Smooth muscle cell (in vitro differentiated cells): ENCODE results near the gene USP15. TPM values are rescaled to one million over a fixed set of nuclear protein-coding genes. Genes with fewer than 3 reads are reported as not detected.
"Not testable (repeated sequence)": the region's sequence is repeated elsewhere in the genome, so short reads cannot be mapped to it uniquely, and the experiment has no call there.

Source experiments
- DNase-seq: peaks from one replicate; lab custom pipeline; 2025; ENCODE audit not compliant: unreplicated experiment; lab: John Stamatoyannopoulos, UW
- H2AFZ ChIP-seq: fragments of 200-600 bp; sonication (generic); 2 replicates; pipeline ENCODE4 v1.6.0; 2016; ENCODE audit warnings: antibody characterized with exemption, low read depth, mild to moderate bottlenecking
- H3F3A ChIP-seq: fragments of 200-600 bp; sonication (generic); 2 replicates; pipeline ENCODE4 v1.6.0; 2017; ENCODE audit warnings: antibody characterized with exemption, low read depth
- H3K27ac ChIP-seq: fragments of 200-600 bp; sonication (generic); 2 replicates; pipeline ENCODE4 v1.5.1; 2016; ENCODE audit warnings: low read depth, mild to moderate bottlenecking
- H3K27me3 ChIP-seq: fragments of 200-600 bp; sonication (generic); 2 replicates; pipeline ENCODE4 v1.6.1; 2016; ENCODE audit warnings: low read depth, mild to moderate bottlenecking
- H3K36me3 ChIP-seq: fragments of 200-600 bp; sonication (generic); 2 replicates; pipeline ENCODE4 v1.5.1; 2016; ENCODE audit warnings: low read depth
- H3K4me1 ChIP-seq: fragments of 200-600 bp; sonication (generic); 2 replicates; pipeline ENCODE4 v1.5.1; 2016; ENCODE audit warnings: low read depth
- H3K4me2 ChIP-seq: fragments of 200-600 bp; sonication (generic); 2 replicates; pipeline ENCODE4 v1.6.0; 2016; ENCODE audit warnings: mild to moderate bottlenecking
- H3K4me3 ChIP-seq: fragments of 200-600 bp; sonication (generic); 2 replicates; pipeline ENCODE4 v1.5.1; 2016; ENCODE audit warnings: mild to moderate bottlenecking
- H3K79me2 ChIP-seq: fragments of 200-600 bp; sonication (generic); 2 replicates; pipeline ENCODE4 v1.6.0; 2016; ENCODE audit warnings: low read depth, mild to moderate bottlenecking
- H3K9ac ChIP-seq: fragments of 200-600 bp; sonication (generic); 2 replicates; pipeline ENCODE4 v1.6.0; 2016; ENCODE audit warnings: low read depth
- H3K9me3 ChIP-seq: fragments of 200-600 bp; sonication (generic); replicated peaks from 2 replicates; pipeline ENCODE4 v1.5.1; 2016; ENCODE audit warnings: low read depth
- H4K20me1 ChIP-seq: fragments of 200-600 bp; sonication (generic); 2 replicates; pipeline ENCODE4 v1.6.0; 2016; ENCODE audit warnings: low read depth
- WGBS: methylation state at CpG from one replicate; pipeline ENCODE4 v1.1.7; 2016; ENCODE audit warnings: low lambda C conversion rate; 5-methylcytosine and 5-hydroxymethylcytosine counted together
- polyA plus RNA-seq: library from polyadenylated mRNA; unstranded; fragments of >200 nt; fragmentation: Nextera tagmentation; extraction: Ambion mirVana; gene quantifications from 2 replicates; pipeline ENCODE4 v1.2.1, GENCODE V29; 2016
- total RNA-seq: library from RNA; depleted of rRNA; stranded (reverse); fragments of >200 nt; gene quantifications from 2 replicates; pipeline ENCODE4 v1.2.3, GENCODE V29; 2014
- TF ChIP-seq, protein P1 (sequence below): fragments of 200-600 bp; sonication (generic); IDR thresholded peaks from 2 replicates; pipeline ENCODE4 v1.5.1; 2017; ENCODE audit warnings: borderline replicate concordance, mild to moderate bottlenecking, antibody characterized with exemption; ENCODE audit not compliant: insufficient read depth, poor library complexity, severe bottlenecking

USP15 gene
- total and polyA plus RNA-seq, 2 experiments from 2014 or later: 28.7 to 53.5 TPM

DNA sequence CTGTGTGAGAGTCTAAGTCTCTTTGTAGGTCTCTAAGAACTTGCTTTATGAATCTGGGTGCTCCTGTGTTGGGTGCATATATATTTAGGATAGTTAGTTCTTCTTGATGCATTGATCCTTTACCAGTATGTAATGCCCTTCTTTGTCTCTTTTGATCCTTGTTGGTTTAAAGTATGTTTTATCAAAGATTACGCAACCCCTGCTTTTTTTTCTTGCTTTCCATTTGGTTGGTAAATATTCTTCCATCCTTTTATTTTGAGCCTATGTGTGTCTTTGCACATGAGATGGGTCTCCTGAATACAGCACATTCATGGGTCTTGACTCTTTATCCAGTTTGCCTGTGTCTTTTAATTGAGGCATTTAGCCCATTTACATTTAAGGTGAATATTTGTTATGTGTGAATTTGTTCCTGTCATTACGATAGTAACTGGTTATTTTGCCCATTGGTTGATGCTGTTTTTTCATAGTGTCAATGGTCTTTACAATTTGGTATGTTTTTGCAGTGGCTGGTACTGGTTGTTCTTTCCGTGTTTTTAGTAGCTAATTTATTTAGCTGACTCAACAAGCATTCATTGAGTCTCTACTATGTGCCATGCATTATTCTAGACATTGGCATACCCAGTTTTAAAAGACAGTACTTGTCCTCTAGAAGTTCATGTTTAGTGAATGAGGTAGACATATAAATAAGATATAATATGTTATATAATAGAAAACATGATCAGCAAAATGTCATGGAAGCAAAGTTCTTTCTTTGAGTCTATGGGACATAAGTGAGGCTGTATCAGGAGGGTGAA lies 108.4 kb downstream of the USP15 start:
- H3K79me2 ChIP-seq: peaks cover 15% of the 10 kb centered on the region
- not testable (repeated sequence) for H3K4me1 ChIP-seq, H3F3A ChIP-seq, H2AFZ ChIP-seq, H3K4me3 ChIP-seq, H3K27ac ChIP-seq, H3K36me3 ChIP-seq, H3K9me3 ChIP-seq, H3K4me2 ChIP-seq, H3K27me3 ChIP-seq, DNase-seq, H3K9ac ChIP-seq
- H4K20me1 ChIP-seq: peaks cover 27% of the 10 kb centered on the region
- WGBS: 94% methylated on average over 3 of the region's 3 CpGs

DNA sequence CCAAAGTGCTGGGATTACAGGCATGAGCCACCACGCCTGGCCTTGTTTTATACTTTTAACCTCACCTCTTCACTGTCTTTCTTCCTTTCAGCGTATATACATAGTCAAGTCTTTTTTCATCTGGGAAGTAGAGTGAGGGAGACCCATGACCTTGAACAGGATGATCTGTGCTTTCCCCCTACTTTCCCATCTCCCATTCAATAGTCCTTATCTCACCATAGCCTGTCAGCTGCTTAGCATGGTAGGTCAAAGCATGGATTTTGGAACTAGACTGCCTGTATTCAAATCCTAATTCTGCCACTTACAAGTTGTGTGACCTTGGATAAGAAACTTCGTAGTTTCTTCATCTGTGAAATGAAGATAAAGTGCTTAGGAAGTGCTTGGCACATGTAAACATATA lies 110.0 kb downstream of the USP15 start:
- H3K4me1 ChIP-seq: no peaks in the 10 kb centered on the region

DNA sequence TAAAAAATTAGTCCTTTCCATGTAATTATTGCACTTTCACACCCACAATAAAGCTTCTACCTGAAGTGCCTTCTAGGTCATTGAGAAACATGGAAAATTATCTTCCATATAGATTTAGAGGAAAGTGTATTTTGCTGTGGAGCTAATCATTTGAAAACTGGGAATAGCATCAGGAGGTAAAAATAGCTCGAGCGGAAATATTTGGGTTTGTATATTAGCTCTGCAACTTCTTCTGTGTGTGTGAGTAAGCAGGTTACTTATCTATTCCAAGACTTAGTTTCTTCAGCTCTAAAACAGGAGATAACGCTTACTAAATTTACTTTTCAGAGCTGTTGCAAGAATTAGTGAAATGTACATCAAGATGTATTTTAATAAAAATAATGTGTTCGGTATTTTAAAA lies 111.5 kb downstream of the USP15 start:
- Histone ChIP-seq H3F3A (no peaks in the 10 kb centered on the region), H4K20me1 (peaks cover 32% of the 10 kb centered on the region), H3K9ac (no peak overlapping the region), H3K27me3 (no peaks in the 10 kb centered on the region), H3K4me2 (no peak overlapping the region), H3K4me3 (no peak overlapping the region), H3K4me1 (no peaks in the 10 kb centered on the region), H2AFZ (no peak overlapping the region), H3K9me3 (no peaks in the 10 kb centered on the region), H3K36me3 (peaks cover 4% of the 10 kb centered on the region), H3K27ac (no peak overlapping the region), H3K79me2 (peaks cover 6% of the 10 kb centered on the region)
- DNase-seq: no peak
- TF ChIP-seq, protein P1, sequence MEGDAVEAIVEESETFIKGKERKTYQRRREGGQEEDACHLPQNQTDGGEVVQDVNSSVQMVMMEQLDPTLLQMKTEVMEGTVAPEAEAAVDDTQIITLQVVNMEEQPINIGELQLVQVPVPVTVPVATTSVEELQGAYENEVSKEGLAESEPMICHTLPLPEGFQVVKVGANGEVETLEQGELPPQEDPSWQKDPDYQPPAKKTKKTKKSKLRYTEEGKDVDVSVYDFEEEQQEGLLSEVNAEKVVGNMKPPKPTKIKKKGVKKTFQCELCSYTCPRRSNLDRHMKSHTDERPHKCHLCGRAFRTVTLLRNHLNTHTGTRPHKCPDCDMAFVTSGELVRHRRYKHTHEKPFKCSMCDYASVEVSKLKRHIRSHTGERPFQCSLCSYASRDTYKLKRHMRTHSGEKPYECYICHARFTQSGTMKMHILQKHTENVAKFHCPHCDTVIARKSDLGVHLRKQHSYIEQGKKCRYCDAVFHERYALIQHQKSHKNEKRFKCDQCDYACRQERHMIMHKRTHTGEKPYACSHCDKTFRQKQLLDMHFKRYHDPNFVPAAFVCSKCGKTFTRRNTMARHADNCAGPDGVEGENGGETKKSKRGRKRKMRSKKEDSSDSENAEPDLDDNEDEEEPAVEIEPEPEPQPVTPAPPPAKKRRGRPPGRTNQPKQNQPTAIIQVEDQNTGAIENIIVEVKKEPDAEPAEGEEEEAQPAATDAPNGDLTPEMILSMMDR: no peak
- WGBS: 69% methylated on average over 4 of the region's 4 CpGs

More for the DNA sequence above, 110.0 kb downstream of the USP15 start:
- Histone ChIP-seq H3K79me2 (peaks cover 15% of the 10 kb centered on the region), H4K20me1 (peaks cover 32% of the 10 kb centered on the region), H3F3A (no peaks in the 10 kb centered on the region), H3K9me3 (no peaks in the 10 kb centered on the region), H3K4me2 (no peak overlapping the region), H3K27ac (no peak overlapping the region), H3K4me3 (no peak overlapping the region), H3K36me3 (peaks cover 4% of the 10 kb centered on the region), H3K27me3 (no peaks in the 10 kb centered on the region), H2AFZ (no peak overlapping the region), H3K9ac (no peak overlapping the region)
- DNase-seq: no peak
- WGBS: 88% methylated on average over 3 of the region's 3 CpGs
- TF ChIP-seq, protein P1: no peak

GRCh38 chr12:62372134-62372533 lies 111.9 kb downstream of the USP15 start:
- no peak for DNase-seq
- Histone ChIP-seq H3K9me3 (no peaks in the 10 kb centered on the region), H3K9ac (no peak overlapping the region), H3K79me2 (peaks cover 4% of the 10 kb centered on the region), H3K27ac (no peak overlapping the region), H3K4me3 (no peak overlapping the region), H3K4me2 (no peak overlapping the region), H4K20me1 (peaks cover 32% of the 10 kb centered on the region), H3K4me1 (no peaks in the 10 kb centered on the region), H3K27me3 (no peaks in the 10 kb centered on the region), H2AFZ (no peak overlapping the region), H3K36me3 (peaks cover 4% of the 10 kb centered on the region), H3F3A (no peaks in the 10 kb centered on the region)
- TF ChIP-seq, protein P1: no peak
- whole genome bisulfite sequencing: 83% methylated on average over 2 of the region's 2 CpGs
